GM13977 (cell line): ENCODE data around the gene COL4A5.

Experiments
- DNase-seq: peaks from one replicate; pipeline ENCODE4 v3.0.0; 2012; ENCODE audit warnings: low spot score
- CTCF ChIP-seq: IDR thresholded peaks from 2 replicates; pipeline ENCODE4 v1.5.1; 2012; ENCODE audit warnings: mild to moderate bottlenecking, control low read depth; ENCODE audit not compliant: insufficient read depth; ENCODE audit errors: extremely low read depth, missing control alignments
- in situ Hi-C: fragments of 300-500 bp; cut with MboI; formaldehyde crosslinking; loops from one replicate; pipeline ENCODE4 v1.12.0; 2022; ENCODE audit warnings: low sequenced_read_pairs, low pct_unique_long_range_greater_than_20kb, mixed read lengths, inconsistent platforms; ENCODE audit not compliant: unreplicated experiment

Gene COL4A5

GRCh38 chrX:108584617-108585211 is 145.1 kb downstream of the COL4A5 start:
- DNase-seq: peak; percentile 7
- in situ Hi-C loops: no loop called here
- peak; percentile 59 for TF ChIP-seq CTCF

GRCh38 chrX:108590496-108590895 is 150.9 kb downstream of the COL4A5 start:
- TF ChIP-seq CTCF: no peak
- no peak for DNase-seq
- in situ Hi-C loops: no loop called here

- DNase-seq: no peak
- no peak for TF ChIP-seq CTCF
- in situ Hi-C loops: no loop called here
Observed at GRCh38 chrX:108601276-108601675, 161.6 kb downstream of the COL4A5 start.

- no peak for DNase-seq
- in situ Hi-C loops: no loop called here
- TF ChIP-seq CTCF: no peak
Observed at GRCh38 chrX:108610141-108610540, 170.5 kb downstream of the COL4A5 start.

GRCh38 chrX:108614616-108615015 is 175.0 kb downstream of the COL4A5 start:
- no peak for DNase-seq
- in situ Hi-C loops: no loop called here
- no peak for TF ChIP-seq CTCF

- no peak for DNase-seq
- no peak for TF ChIP-seq CTCF
- in situ Hi-C loops: no loop called here
Observed at GRCh38 chrX:108640817-108641216, 201.2 kb downstream of the COL4A5 start.
